Left lung (tissue), 10 donors: ENCODE measurements around the gene TEDC2. TPM values are rescaled to one million over a fixed set of nuclear protein-coding genes. Genes with fewer than 3 reads are reported as not detected.

ENCODE experiments used
- ATAC-seq: fragments of 200-7000 bp; cut with Tn5 transposase; one replicate; pipeline ENCODE4 v1.9.1; 2020; ENCODE audit warnings: moderate library complexity
- DNase-seq, 4 donors: peaks; one replicate each; pipeline ENCODE4 v3.0.0-alpha.2; 2013 to 2020
- H3K27ac ChIP-seq, 2 donors: fragments of 200-600 bp; sonication (generic) in 1 of 2; one replicate each; pipeline versions ENCODE4 v1.5.0 to v1.8.0; 2020 to 2021
- H3K27me3 ChIP-seq, 2 donors: fragments of 200-600 bp; sonication (generic) in 1 of 2; one replicate each; pipeline versions ENCODE4 v1.5.0 to v1.8.0; 2020 to 2021
- H3K36me3 ChIP-seq, 2 donors: fragments of 200-600 bp; sonication (generic) in 1 of 2; one replicate each; pipeline versions ENCODE4 v1.5.0 to v1.8.0; 2020 to 2021
- H3K4me1 ChIP-seq, 2 donors: fragments of 200-600 bp; one replicate each; pipeline ENCODE4 v1.8.0; 2021
- H3K4me3 ChIP-seq, 2 donors: fragments of 200-600 bp; sonication (generic) in 1 of 2; one replicate each; pipeline versions ENCODE4 v1.5.0 to v1.8.0; 2020 to 2021; ENCODE audit warnings: mild to moderate bottlenecking in 1 of 2
- H3K9me3 ChIP-seq, 2 donors: fragments of 200-600 bp; sonication (generic) in 1 of 2; one replicate each; pipeline versions ENCODE4 v1.5.0 to v1.8.0; 2020 to 2021
- CTCF ChIP-seq, 2 donors: fragments of 200-600 bp; sonication (generic) in 1 of 2; IDR thresholded peaks; one replicate each; pipeline versions ENCODE4 v1.5.0 to v1.8.0; 2021; ENCODE audit warnings: antibody characterized with exemption in 2 of 2
- intact Hi-C, 2 donors: fragments of 100-400 bp; cut with DNase I; formaldehyde crosslinking; loops; one replicate each; pipeline versions ENCODE4 v1.11.2 to v1.14.2; 2022
- microRNA-seq, 2 donors: library from miRNA; unstranded; fragments of <30 nt; microRNA quantifications; one replicate each; pipeline ENCODE4, GENCODE V29; 2019
- polyA plus RNA-seq, 6 donors: library from polyadenylated mRNA; unstranded; fragments of 120-200 nt; gene quantifications; one replicate each; pipeline ENCODE4 v1.2.1, GENCODE V29; 2013; ENCODE audit not compliant: insufficient read length in 6 of 6
- total RNA-seq, 2 donors: library from RNA; stranded (reverse); fragmentation: NEBNext Ultra II Directional; extraction: Animal tissue kit (Norgen Biotek cat#: 25700); gene quantifications; one replicate each; pipeline ENCODE4 v1.2.1, GENCODE V29; 2021
- donor health status: DM: no; HTN: yes; CAD: no.
- donor health status: DM: no; HTN: no; CAD: no.

Gene TEDC2
- total and polyA plus RNA-seq, 8 donors: 4.0 to 10.9 (median 8.3) TPM

DNA sequence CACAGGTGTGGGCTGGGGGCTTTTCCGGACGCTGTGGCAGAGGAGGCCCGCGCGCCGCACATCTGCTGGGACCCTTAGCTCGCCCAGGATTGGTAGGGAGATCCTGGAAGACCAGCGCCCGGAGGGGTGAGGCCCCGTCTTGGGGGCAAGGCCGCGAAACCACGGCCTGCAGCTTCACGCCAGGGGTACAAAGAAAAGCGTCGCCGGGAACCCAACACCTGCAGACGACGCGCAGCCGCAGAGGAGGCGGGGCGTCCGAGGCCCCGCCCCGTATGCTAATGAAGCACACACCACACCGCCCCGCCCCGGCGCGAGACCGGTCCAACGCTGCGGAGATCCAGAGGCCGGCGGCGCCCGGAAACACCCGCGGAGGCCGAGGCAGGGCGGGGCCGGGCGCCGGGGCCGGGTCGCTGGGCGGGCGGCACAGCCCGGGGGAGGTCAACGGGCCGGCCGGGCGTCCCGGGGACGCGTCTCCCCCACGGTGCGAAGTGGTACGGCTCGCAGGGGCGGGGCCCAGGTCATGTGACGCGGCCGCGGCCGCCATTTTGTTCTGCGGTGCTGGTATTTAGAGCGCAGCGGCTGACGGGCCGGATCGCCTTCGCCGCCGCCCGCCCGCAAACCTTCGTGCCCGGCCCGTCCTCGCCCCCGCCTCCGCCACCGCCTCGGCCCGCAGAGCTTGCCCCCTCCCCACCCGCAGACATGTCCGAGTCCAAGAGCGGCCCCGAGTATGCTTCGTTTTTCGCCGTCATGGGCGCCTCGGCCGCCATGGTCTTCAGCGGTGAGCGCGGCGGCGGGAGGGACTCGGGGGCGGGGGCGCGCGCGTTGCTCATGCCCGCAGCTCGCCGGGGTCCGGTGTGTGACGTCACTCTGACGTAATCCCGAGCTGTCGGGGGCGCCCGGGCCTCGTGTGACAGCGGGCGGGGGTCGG, 53.8 kb downstream of the TEDC2 start, which contains the start of gene ATP6V0C:
TSS of gene ATP6V0C (plus strand) at position 548 of the 928 bp plus-strand sequence. CDS start at position 700, 152 bp downstream.
- ATAC-seq: peak; percentile 84

More for the DNA sequence above, 53.8 kb downstream of the TEDC2 start, which contains the start of gene ATP6V0C:
- H3K4me3 ChIP-seq: peak within 1 kb of the TSS; percentile 81 to 97
- peak; percentile 85 to 97 (median 92) for DNase-seq
- no peaks in the 10 kb centered on the region for H3K27me3 ChIP-seq
- peaks cover 0 to 10% of the 10 kb centered on the region in 2 donors for H3K36me3 ChIP-seq
- intact Hi-C loops: no loop called here
- peak within 1 kb of the TSS; percentile 94 to 99 for H3K27ac ChIP-seq
- no peaks in the 10 kb centered on the region for H3K9me3 ChIP-seq
- no peak for TF ChIP-seq CTCF (IDR thresholded peaks at IDR 0.05)
- peaks cover 37 to 86% of the 10 kb centered on the region in 2 donors for H3K4me1 ChIP-seq

Small RNA genes lying within 50 kb of the gene (microRNA-seq; reads per million reads assigned to microRNA genes)
- gene MIR6767: 0 reads per million in 2 donors
- 0 to 0.17 reads per million in 2 donors for gene MIR6768

Other genes with a start within 250 kb of the TEDC2 start
- 10 to 100 TPM in 1 of 2 donors, 1 to 10 TPM in 1; 6.7 to 15.3 TPM for gene BRICD5, start 249.2 kb upstream of the TEDC2 start, total RNA-seq
- 1 to 10 TPM; 2.9 to 7.9 (median 4.9) TPM for gene BRICD5, start 249.2 kb upstream of the TEDC2 start, polyA plus RNA-seq
- 10 to 100 TPM; 14.4 to 24.4 TPM for gene PGP, start 245.3 kb upstream of the TEDC2 start, total RNA-seq
- 10 to 100 TPM in 1 of 6 donors, 1 to 10 TPM in 5; 7.1 to 14.5 (median 8.7) TPM for gene PGP, start 245.3 kb upstream of the TEDC2 start, polyA plus RNA-seq
- 10 to 100 TPM; 16.4 to 22.6 TPM for gene E4F1, start 236.5 kb upstream of the TEDC2 start, total RNA-seq
- gene E4F1, start 236.5 kb upstream of the TEDC2 start, polyA plus RNA-seq: 10 to 100 TPM; 12.7 to 22.4 (median 16.9) TPM
- gene DNASE1L2, start 223.7 kb upstream of the TEDC2 start, total RNA-seq: 1 to 10 TPM; 1.3 to 1.5 TPM
- 1 to 10 TPM in 2 of 6 donors, under 1 TPM in 4; 0.27 to 1.7 (median 0.90) TPM for gene DNASE1L2, start 223.7 kb upstream of the TEDC2 start, polyA plus RNA-seq
- gene ECI1, start 208.5 kb upstream of the TEDC2 start, total RNA-seq: 10 to 100 TPM; 47.3 to 51.7 TPM
- gene ECI1, start 208.5 kb upstream of the TEDC2 start, polyA plus RNA-seq: 10 to 100 TPM; 41.8 to 63.5 (median 51.2) TPM
- gene RNPS1, start 192.0 kb upstream of the TEDC2 start, total RNA-seq: 100 to 1,000 TPM; 109 to 124 TPM
- 100 to 1,000 TPM; 178 to 208 (median 196) TPM for gene RNPS1, start 192.0 kb upstream of the TEDC2 start, polyA plus RNA-seq
- 100 to 1,000 TPM; 329 to 334 TPM for gene ABCA3, start 119.4 kb upstream of the TEDC2 start, total RNA-seq
- 10 to 100 TPM in 2 of 6 donors, 1 to 10 TPM in 4; 6.8 to 17.3 (median 9.6) TPM for gene ABCA3, start 119.4 kb upstream of the TEDC2 start, polyA plus RNA-seq
- gene CCNF, start 30.7 kb upstream of the TEDC2 start, total RNA-seq: 1 to 10 TPM; 4.7 to 8.0 TPM
- gene CCNF, start 30.7 kb upstream of the TEDC2 start, polyA plus RNA-seq: 10 to 100 TPM in 3 of 6 donors, 1 to 10 TPM in 3; 9.2 to 17.3 (median 10.1) TPM
- gene NTN3, start 11.2 kb downstream of the TEDC2 start, total RNA-seq: 1 to 10 TPM in 1 of 2 donors, not detected in 1; 1.7 TPM
- gene NTN3, start 11.2 kb downstream of the TEDC2 start, polyA plus RNA-seq: 1 to 10 TPM; 3.1 to 6.7 (median 5.2) TPM
- gene TBC1D24, start 15.0 kb downstream of the TEDC2 start, total RNA-seq: 10 to 100 TPM; 37.1 to 41.4 TPM
- 10 to 100 TPM; 14.2 to 28.1 (median 17.2) TPM for gene TBC1D24, start 15.0 kb downstream of the TEDC2 start, polyA plus RNA-seq
- 100 to 1,000 TPM; 296 to 333 TPM for gene ATP6V0C, start 53.8 kb downstream of the TEDC2 start, total RNA-seq
- 100 to 1,000 TPM in 3 of 6 donors, 10 to 100 TPM in 3; 76.6 to 116 (median 98.7) TPM for gene ATP6V0C, start 53.8 kb downstream of the TEDC2 start, polyA plus RNA-seq
- 10 to 100 TPM; 45.5 to 62.4 TPM for gene AMDHD2, start 60.3 kb downstream of the TEDC2 start, total RNA-seq
- 10 to 100 TPM; 13.4 to 21.3 (median 17.0) TPM for gene AMDHD2, start 60.3 kb downstream of the TEDC2 start, polyA plus RNA-seq
- gene CEMP1, start 71.3 kb downstream of the TEDC2 start, total RNA-seq: 1 to 10 TPM in 1 of 2 donors, under 1 TPM in 1; 0.45 to 1.1 TPM
- gene CEMP1, start 71.3 kb downstream of the TEDC2 start, polyA plus RNA-seq: 1 to 10 TPM; 1.4 to 3.8 (median 2.3) TPM
- gene PDPK1, start 77.9 kb downstream of the TEDC2 start, total RNA-seq: 10 to 100 TPM; 56.4 to 64.8 TPM
- 10 to 100 TPM; 36.5 to 57.2 (median 44.1) TPM for gene PDPK1, start 77.9 kb downstream of the TEDC2 start, polyA plus RNA-seq
- gene KCTD5, start 222.4 kb downstream of the TEDC2 start, total RNA-seq: 10 to 100 TPM; 21.3 to 28.3 TPM
- gene KCTD5, start 222.4 kb downstream of the TEDC2 start, polyA plus RNA-seq: 10 to 100 TPM; 18.4 to 24.0 (median 21.0) TPM